K562 (cell line): ENCODE data around the gene BCAS3.

ENCODE experiments used
- JUND ChIP-seq, 2 experiments: IDR thresholded peaks; 2 replicates in 1 of 2; 3 replicates in 1 of 2; pipeline ENCODE4 v1.6.1; 2011; ENCODE audit warnings: borderline replicate concordance in 2 of 2, low read depth in 2 of 2, low read length in 2 of 2, improper control_type of control experiment in 1 of 2, missing biosample characterization in 1 of 2, missing genetic modification characterization in 1 of 2, missing genetic modification reagents in 1 of 2
- TF ChIP-seq, protein P1 (sequence below): fragments of 250-450 bp; sonication (Bioruptor Pico); IDR thresholded peaks from 2 replicates; pipeline ENCODE4 v1.5.0; 2020; ENCODE audit warnings: mild to moderate bottlenecking, borderline replicate concordance

GRCh38 chr17:61254904-61255303 is 577.3 kb downstream of the BCAS3 start:
- TF ChIP-seq, protein P1, sequence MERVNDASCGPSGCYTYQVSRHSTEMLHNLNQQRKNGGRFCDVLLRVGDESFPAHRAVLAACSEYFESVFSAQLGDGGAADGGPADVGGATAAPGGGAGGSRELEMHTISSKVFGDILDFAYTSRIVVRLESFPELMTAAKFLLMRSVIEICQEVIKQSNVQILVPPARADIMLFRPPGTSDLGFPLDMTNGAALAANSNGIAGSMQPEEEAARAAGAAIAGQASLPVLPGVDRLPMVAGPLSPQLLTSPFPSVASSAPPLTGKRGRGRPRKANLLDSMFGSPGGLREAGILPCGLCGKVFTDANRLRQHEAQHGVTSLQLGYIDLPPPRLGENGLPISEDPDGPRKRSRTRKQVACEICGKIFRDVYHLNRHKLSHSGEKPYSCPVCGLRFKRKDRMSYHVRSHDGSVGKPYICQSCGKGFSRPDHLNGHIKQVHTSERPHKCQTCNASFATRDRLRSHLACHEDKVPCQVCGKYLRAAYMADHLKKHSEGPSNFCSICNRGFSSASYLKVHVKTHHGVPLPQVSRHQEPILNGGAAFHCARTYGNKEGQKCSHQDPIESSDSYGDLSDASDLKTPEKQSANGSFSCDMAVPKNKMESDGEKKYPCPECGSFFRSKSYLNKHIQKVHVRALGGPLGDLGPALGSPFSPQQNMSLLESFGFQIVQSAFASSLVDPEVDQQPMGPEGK = no peak
- TF ChIP-seq JUND (IDR thresholded peaks at IDR 0.05; ENCODE audit: borderline replicate concordance, low read depth, low read length) (no peak), JUND (tag; IDR thresholded peaks at IDR 0.05; ENCODE audit: borderline replicate concordance, low read depth, low read length) (no peak)
